H9 (cell line): ENCODE measurements around the gene MVB12A. TPM values are rescaled to one million over a fixed set of nuclear protein-coding genes. Genes with fewer than 3 reads are reported as not detected.
A peak's percentile ranks its signal among the peaks of the same experiment; 100 is the strongest.

Source experiments
- DNase-seq: peaks from one replicate; pipeline ENCODE4 v3.0.0-alpha.2; 2017
- H2AFZ ChIP-seq: one replicate; pipeline ENCODE4 v1.6.1; 2013; ENCODE audit warnings: mild to moderate bottlenecking, low read length, control low read depth, moderate library complexity
- H2AK5ac ChIP-seq: 2 replicates; pipeline ENCODE4 v1.6.1; 2013; ENCODE audit warnings: low read length, control low read depth, mixed read lengths; ENCODE audit not compliant: insufficient read length
- H2BK120ac ChIP-seq: one replicate; pipeline ENCODE4 v1.6.1; 2013; ENCODE audit warnings: low read depth, mild to moderate bottlenecking, low read length, control low read depth, inconsistent platforms; ENCODE audit not compliant: poor library complexity, severe bottlenecking
- H2BK12ac ChIP-seq: 2 replicates; pipeline ENCODE4 v1.6.1; 2013; ENCODE audit warnings: low read length, control low read depth, mixed read lengths, low read depth; ENCODE audit not compliant: insufficient read length
- H2BK15ac ChIP-seq: 2 replicates; pipeline ENCODE4 v1.6.1; 2013; ENCODE audit warnings: low read depth, low read length, control low read depth
- H2BK20ac ChIP-seq: one replicate; pipeline ENCODE4 v1.6.1; 2013; ENCODE audit warnings: low read depth, mild to moderate bottlenecking, low read length, control low read depth, inconsistent platforms; ENCODE audit not compliant: poor library complexity, severe bottlenecking
- H2BK5ac ChIP-seq: 2 replicates; pipeline ENCODE4 v1.6.1; 2013; ENCODE audit warnings: low read length, control low read depth, mixed read lengths; ENCODE audit not compliant: insufficient read length
- H3K14ac ChIP-seq: 2 replicates; pipeline ENCODE4 v1.6.1; 2013; ENCODE audit warnings: low read length, control low read depth; ENCODE audit not compliant: insufficient read depth
- H3K18ac ChIP-seq: 2 replicates; pipeline ENCODE4 v1.6.1; 2013; ENCODE audit warnings: low read depth, mild to moderate bottlenecking, mixed read lengths, low read length, control low read depth; ENCODE audit not compliant: insufficient read length
- H3K23ac ChIP-seq: 2 replicates; pipeline ENCODE4 v1.6.1; 2013; ENCODE audit warnings: low read length, control low read depth, mixed read lengths, low read depth; ENCODE audit not compliant: insufficient read length
- H3K23me2 ChIP-seq: 2 replicates; pipeline ENCODE4 v1.6.1; 2013; ENCODE audit warnings: low read depth, mild to moderate bottlenecking, mixed read lengths, low read length, control low read depth; ENCODE audit not compliant: insufficient read length, poor library complexity, severe bottlenecking
- H3K27ac ChIP-seq: 2 replicates; pipeline ENCODE4 v1.5.1; 2013; ENCODE audit warnings: low read length, control low read depth, mixed read lengths, low read depth; ENCODE audit not compliant: insufficient read length
- H3K27me3 ChIP-seq: 2 replicates; pipeline ENCODE4 v1.6.1; 2013; ENCODE audit warnings: low read length, control low read depth, inconsistent platforms; ENCODE audit not compliant: insufficient read depth
- H3K4ac ChIP-seq: 2 replicates; pipeline ENCODE4 v1.6.1; 2013; ENCODE audit warnings: low read depth, mild to moderate bottlenecking, control low read depth, inconsistent platforms, low read length, moderate library complexity
- H3K4me1 ChIP-seq: 2 replicates; pipeline ENCODE4 v1.6.1; 2013; ENCODE audit warnings: low read length, control low read depth, inconsistent platforms; ENCODE audit not compliant: insufficient read depth
- H3K4me2 ChIP-seq: 2 replicates; pipeline ENCODE4 v1.6.1; 2013; ENCODE audit warnings: low read length, control low read depth, mixed read lengths; ENCODE audit not compliant: insufficient read length, insufficient read depth
- H3K56ac ChIP-seq: 2 replicates; pipeline ENCODE4 v1.6.1; 2013; ENCODE audit warnings: low read depth, mild to moderate bottlenecking, mixed read lengths, low read length, control low read depth; ENCODE audit not compliant: insufficient read length
- H3K79me1 ChIP-seq: 2 replicates; pipeline ENCODE4 v1.6.1; 2013; ENCODE audit warnings: low read depth, mild to moderate bottlenecking, moderate library complexity, low read length, control low read depth, inconsistent platforms; ENCODE audit not compliant: insufficient read depth, poor library complexity, severe bottlenecking
- H3K79me2 ChIP-seq: 2 replicates; pipeline ENCODE4 v1.6.1; 2013; ENCODE audit warnings: low read length, control low read depth, inconsistent platforms; ENCODE audit not compliant: insufficient read depth
- H3K9ac ChIP-seq: 2 replicates; pipeline ENCODE4 v1.6.1; 2013; ENCODE audit warnings: low read length, control low read depth, mixed read lengths; ENCODE audit not compliant: insufficient read length; ENCODE audit errors: extremely low read depth
- H3K9me3 ChIP-seq: one replicate; pipeline ENCODE4 v1.6.1; 2013; ENCODE audit warnings: low read depth, low read length, inconsistent platforms; ENCODE audit not compliant: control insufficient read depth
- H3T11ph ChIP-seq: one replicate; pipeline ENCODE4 v1.6.1; 2013; ENCODE audit warnings: mild to moderate bottlenecking, low read length, control low read depth, inconsistent platforms
- H4K20me1 ChIP-seq: one replicate; pipeline ENCODE4 v1.6.1; 2013; ENCODE audit not compliant: control insufficient read depth, insufficient read length, insufficient read depth
- H4K5ac ChIP-seq: 2 replicates; pipeline ENCODE4 v1.6.1; 2013; ENCODE audit warnings: low read depth, mild to moderate bottlenecking, mixed read lengths, low read length, control low read depth; ENCODE audit not compliant: insufficient read length
- H4K8ac ChIP-seq: replicated peaks from 2 replicates; pipeline ENCODE4 v1.6.1; 2013; ENCODE audit warnings: low read length, control low read depth, mixed read lengths, low read depth; ENCODE audit not compliant: insufficient read length
- H4K91ac ChIP-seq: 2 replicates; pipeline ENCODE4 v1.6.1; 2013; ENCODE audit warnings: low read depth, mild to moderate bottlenecking, moderate library complexity, mixed read lengths, low read length, control low read depth; ENCODE audit not compliant: insufficient read length
- H3K27ac Mint-ChIP-seq, 3 experiments: 2 replicates in 2 of 3; 3 replicates in 1 of 3; pipeline ENCODE4 v1.8.0; 2020 to 2021; ENCODE audit warnings: mixed read lengths in 3 of 3, mild to moderate bottlenecking in 1 of 3, moderate library complexity in 1 of 3
- H3K27me3 Mint-ChIP-seq: 2 replicates; pipeline ENCODE4 v1.8.0; 2021; ENCODE audit warnings: low read depth, mild to moderate bottlenecking, moderate library complexity, mixed read lengths
- H3K36me3 Mint-ChIP-seq, 3 experiments: 2 replicates in 2 of 3; 3 replicates in 1 of 3; pipeline ENCODE4 v1.8.0; 2020 to 2021; ENCODE audit warnings: low read depth in 3 of 3, mixed read lengths in 3 of 3; ENCODE audit not compliant: insufficient read depth in 1 of 3
- H3K4me1 Mint-ChIP-seq, 2 experiments: 2 replicates each; pipeline ENCODE4 v1.8.0; 2020; ENCODE audit warnings: mixed read lengths in 2 of 2
- H3K4me3 Mint-ChIP-seq, 2 experiments: 2 replicates in 1 of 2; 3 replicates in 1 of 2; pipeline ENCODE4 v1.8.0; 2020 to 2021; ENCODE audit warnings: mild to moderate bottlenecking in 2 of 2, mixed read lengths in 2 of 2, moderate library complexity in 1 of 2
- H3K9me3 Mint-ChIP-seq, 2 experiments: 2 replicates in 1 of 2; 3 replicates in 1 of 2; pipeline ENCODE4 v1.8.0; 2020; ENCODE audit warnings: mild to moderate bottlenecking in 2 of 2, mixed read lengths in 2 of 2, moderate library complexity in 1 of 2
- CTCF ChIP-seq: fragments of 200-600 bp; sonication (generic); conservative IDR thresholded peaks from 3 replicates; pipeline ENCODE4 v1.8.0; 2021; ENCODE audit warnings: antibody characterized with exemption, mild to moderate bottlenecking
- WGBS: extraction: QIAGEN DNeasy Blood & Tissue Kit; methylation state at CpG from one replicate; pipeline ENCODE4 v1.1.7; 2013; ENCODE audit warnings: missing lambda C conversion rate, low lambda C conversion rate, mixed read lengths; ENCODE audit not compliant: insufficient read length; ENCODE audit errors: extremely low coverage; 5-methylcytosine and 5-hydroxymethylcytosine counted together
- total RNA-seq: library from RNA; stranded (reverse); gene quantifications from 2 replicates; pipeline ENCODE4 v1.2.1, GENCODE V29; 2021

The MVB12A gene
- total RNA-seq, 1 experiment from 2014 or later: 50.4 TPM

- H3K4me2 ChIP-seq: no peak overlapping the region
- H3K4ac ChIP-seq: no peak overlapping the region
- H4K5ac ChIP-seq: no peak overlapping the region
- no peaks in the 10 kb centered on the region for H3K27me3 ChIP-seq
- no peak overlapping the region for H4K8ac ChIP-seq
- H3K23ac ChIP-seq: no peak overlapping the region
- no peak overlapping the region for H3K27ac ChIP-seq
- no peaks in the 10 kb centered on the region for H4K20me1 ChIP-seq
- H3K9me3 ChIP-seq: no peaks in the 10 kb centered on the region
- H2BK20ac ChIP-seq: no peak overlapping the region
- H2BK120ac ChIP-seq: no peak overlapping the region
- H3K18ac ChIP-seq: no peak overlapping the region
- H2BK5ac ChIP-seq: no peak overlapping the region
- H3K27ac Mint-ChIP-seq: no peak overlapping the region
- H3T11ph ChIP-seq: no peak overlapping the region
- no peaks in the 10 kb centered on the region for H3K4me1 ChIP-seq
- H3K4me1 Mint-ChIP-seq: peaks cover 12 to 14% of the 10 kb centered on the region in 2 experiments
- no peak overlapping the region for H2AK5ac ChIP-seq
- H2BK12ac ChIP-seq: no peak overlapping the region
- no peak overlapping the region for H2BK15ac ChIP-seq
- TF ChIP-seq CTCF: no peak
- no peak overlapping the region for H3K14ac ChIP-seq
- H4K91ac ChIP-seq: no peak overlapping the region
- H3K56ac ChIP-seq: no peak overlapping the region
- no peak overlapping the region for H2AFZ ChIP-seq
- no peak for DNase-seq
- no peak overlapping the region for H3K9ac ChIP-seq
- no CpG with 5 or more reads among the region's 2 CpGs for WGBS
- peaks cover 9 to 10% of the 10 kb centered on the region in 2 experiments for H3K9me3 Mint-ChIP-seq
- H3K36me3 Mint-ChIP-seq: peaks cover 3 to 10% (median 5%) of the 10 kb centered on the region in 3 experiments; a peak in 5 of 7 replicates
- peak overlapping the region in 1 of 2 experiments; percentile 6; a peak in 1 of 5 replicates for H3K4me3 Mint-ChIP-seq
- no peaks in the 10 kb centered on the region for H3K79me1 ChIP-seq
- H3K79me2 ChIP-seq: no peaks in the 10 kb centered on the region
- H3K27me3 Mint-ChIP-seq: peaks cover 22% of the 10 kb centered on the region
- peaks cover 14% of the 10 kb centered on the region for H3K23me2 ChIP-seq
Observed at GRCh38 chr19:17393002-17393401, 26.8 kb upstream of the MVB12A start.
